Measurements from ENCODE around the gene GRIP2.

The GRIP2 gene

GRCh38 chr3:14569474-14570000 is 29.4 kb upstream of the GRIP2 start:
- TF ChIP-seq CTCF (IDR thresholded peaks at IDR 0.05; ENCODE audit: low read depth, low read length), result no peak
- H3K4me3 ChIP-seq (replicated peaks in 1 of 2; ENCODE audit: low read depth in 2 of 2, low read length in 2 of 2), result no peak overlapping the region
- DNase-seq (ENCODE audit: low read depth in 2 of 2), result no peak

GRCh38 chr3:14568269-14568668 is 28.1 kb upstream of the GRIP2 start:
- DNase-seq (ENCODE audit: low read depth in 2 of 2), result no peak
- no peak overlapping the region for H3K4me3 ChIP-seq (replicated peaks in 1 of 2; ENCODE audit: low read depth in 2 of 2, low read length in 2 of 2)
- TF ChIP-seq CTCF (IDR thresholded peaks at IDR 0.05; ENCODE audit: low read depth, low read length), result no peak

- no peak for TF ChIP-seq CTCF (IDR thresholded peaks at IDR 0.05; ENCODE audit: low read depth, low read length)
- H3K4me3 ChIP-seq (replicated peaks in 1 of 2; ENCODE audit: low read depth in 2 of 2, low read length in 2 of 2), result no peak overlapping the region
- DNase-seq (ENCODE audit: low read depth in 2 of 2), result no peak
Measured at GRCh38 chr3:14566812-14567211, 26.7 kb upstream of the GRIP2 start.

- no peak for TF ChIP-seq CTCF (IDR thresholded peaks at IDR 0.05; ENCODE audit: low read depth, low read length)
- DNase-seq (ENCODE audit: low read depth in 2 of 2), result peak; percentile 27 to 50
Measured at GRCh38 chr3:14565868-14566588, 25.9 kb upstream of the GRIP2 start.

GRCh38 chr3:14564741-14565140 is 24.6 kb upstream of the GRIP2 start:
- DNase-seq (ENCODE audit: low read depth in 2 of 2), result no peak
- no peak for TF ChIP-seq CTCF (IDR thresholded peaks at IDR 0.05; ENCODE audit: low read depth, low read length)
- no peak overlapping the region for H3K4me3 ChIP-seq (replicated peaks in 1 of 2; ENCODE audit: low read depth in 2 of 2, low read length in 2 of 2)

More at GRCh38 chr3:14565868-14566588, 25.9 kb upstream of the GRIP2 start:
- H3K4me3 ChIP-seq (replicated peaks in 1 of 2; ENCODE audit: low read depth in 2 of 2, low read length in 2 of 2), result no peak overlapping the region

GRCh38 chr3:14563946-14564539 is 23.9 kb upstream of the GRIP2 start:
- no peak overlapping the region for H3K4me3 ChIP-seq (replicated peaks in 1 of 2; ENCODE audit: low read depth in 2 of 2, low read length in 2 of 2)
- DNase-seq (ENCODE audit: low read depth in 2 of 2), result no peak
- TF ChIP-seq CTCF (IDR thresholded peaks at IDR 0.05; ENCODE audit: low read depth, low read length), result no peak
